ENCODE data around the gene IL31RA. TPM values are rescaled to one million over a fixed set of nuclear protein-coding genes. Genes with fewer than 3 reads are reported as not detected.
A peak's percentile ranks its signal among the peaks of the same experiment; 100 is the strongest.

The IL31RA gene
- total and polyA plus RNA-seq, 2 experiments from 2014 or later = not detected

DNA sequence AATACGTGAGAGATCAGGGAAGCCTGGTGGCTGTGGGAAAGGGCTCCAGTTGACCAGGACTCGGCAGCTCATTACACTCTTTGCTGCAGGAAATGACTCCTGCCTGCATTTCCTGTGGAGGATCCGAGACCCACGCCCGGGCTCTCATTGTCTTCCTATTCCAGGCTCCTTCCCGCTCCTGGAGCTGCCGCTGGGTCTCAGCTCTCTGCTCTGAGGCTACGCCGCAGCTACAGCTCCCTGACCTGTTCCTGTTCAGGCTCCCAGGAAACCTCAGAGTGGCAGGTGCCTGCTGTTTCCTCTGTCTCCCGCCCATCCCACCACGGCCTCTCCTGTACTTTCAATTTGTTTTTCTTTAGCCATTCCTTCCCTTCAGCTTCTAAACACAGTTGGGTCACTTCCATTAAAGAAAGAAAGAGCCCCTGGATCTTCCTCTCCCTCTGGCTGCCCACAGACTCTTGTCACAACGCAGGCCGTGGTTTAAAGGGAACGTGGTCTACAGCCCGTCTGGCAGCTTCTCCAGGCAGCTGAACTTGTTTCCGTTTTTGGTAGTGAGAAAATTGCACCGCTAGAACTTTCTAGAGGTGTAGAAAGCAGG, 72.1 kb downstream of the IL31RA start (continued):
- TF ChIP-seq, protein P1, sequence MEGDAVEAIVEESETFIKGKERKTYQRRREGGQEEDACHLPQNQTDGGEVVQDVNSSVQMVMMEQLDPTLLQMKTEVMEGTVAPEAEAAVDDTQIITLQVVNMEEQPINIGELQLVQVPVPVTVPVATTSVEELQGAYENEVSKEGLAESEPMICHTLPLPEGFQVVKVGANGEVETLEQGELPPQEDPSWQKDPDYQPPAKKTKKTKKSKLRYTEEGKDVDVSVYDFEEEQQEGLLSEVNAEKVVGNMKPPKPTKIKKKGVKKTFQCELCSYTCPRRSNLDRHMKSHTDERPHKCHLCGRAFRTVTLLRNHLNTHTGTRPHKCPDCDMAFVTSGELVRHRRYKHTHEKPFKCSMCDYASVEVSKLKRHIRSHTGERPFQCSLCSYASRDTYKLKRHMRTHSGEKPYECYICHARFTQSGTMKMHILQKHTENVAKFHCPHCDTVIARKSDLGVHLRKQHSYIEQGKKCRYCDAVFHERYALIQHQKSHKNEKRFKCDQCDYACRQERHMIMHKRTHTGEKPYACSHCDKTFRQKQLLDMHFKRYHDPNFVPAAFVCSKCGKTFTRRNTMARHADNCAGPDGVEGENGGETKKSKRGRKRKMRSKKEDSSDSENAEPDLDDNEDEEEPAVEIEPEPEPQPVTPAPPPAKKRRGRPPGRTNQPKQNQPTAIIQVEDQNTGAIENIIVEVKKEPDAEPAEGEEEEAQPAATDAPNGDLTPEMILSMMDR (conservative IDR thresholded peaks at IDR 0.05; ENCODE audit: low read depth in 2 of 2) = no peak
- TF ChIP-seq POLR2AphosphoS5 (IDR thresholded peaks at IDR 0.05; ENCODE audit: low read depth) = no peak
- TF ChIP-seq, protein P2, sequence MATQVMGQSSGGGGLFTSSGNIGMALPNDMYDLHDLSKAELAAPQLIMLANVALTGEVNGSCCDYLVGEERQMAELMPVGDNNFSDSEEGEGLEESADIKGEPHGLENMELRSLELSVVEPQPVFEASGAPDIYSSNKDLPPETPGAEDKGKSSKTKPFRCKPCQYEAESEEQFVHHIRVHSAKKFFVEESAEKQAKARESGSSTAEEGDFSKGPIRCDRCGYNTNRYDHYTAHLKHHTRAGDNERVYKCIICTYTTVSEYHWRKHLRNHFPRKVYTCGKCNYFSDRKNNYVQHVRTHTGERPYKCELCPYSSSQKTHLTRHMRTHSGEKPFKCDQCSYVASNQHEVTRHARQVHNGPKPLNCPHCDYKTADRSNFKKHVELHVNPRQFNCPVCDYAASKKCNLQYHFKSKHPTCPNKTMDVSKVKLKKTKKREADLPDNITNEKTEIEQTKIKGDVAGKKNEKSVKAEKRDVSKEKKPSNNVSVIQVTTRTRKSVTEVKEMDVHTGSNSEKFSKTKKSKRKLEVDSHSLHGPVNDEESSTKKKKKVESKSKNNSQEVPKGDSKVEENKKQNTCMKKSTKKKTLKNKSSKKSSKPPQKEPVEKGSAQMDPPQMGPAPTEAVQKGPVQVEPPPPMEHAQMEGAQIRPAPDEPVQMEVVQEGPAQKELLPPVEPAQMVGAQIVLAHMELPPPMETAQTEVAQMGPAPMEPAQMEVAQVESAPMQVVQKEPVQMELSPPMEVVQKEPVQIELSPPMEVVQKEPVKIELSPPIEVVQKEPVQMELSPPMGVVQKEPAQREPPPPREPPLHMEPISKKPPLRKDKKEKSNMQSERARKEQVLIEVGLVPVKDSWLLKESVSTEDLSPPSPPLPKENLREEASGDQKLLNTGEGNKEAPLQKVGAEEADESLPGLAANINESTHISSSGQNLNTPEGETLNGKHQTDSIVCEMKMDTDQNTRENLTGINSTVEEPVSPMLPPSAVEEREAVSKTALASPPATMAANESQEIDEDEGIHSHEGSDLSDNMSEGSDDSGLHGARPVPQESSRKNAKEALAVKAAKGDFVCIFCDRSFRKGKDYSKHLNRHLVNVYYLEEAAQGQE (IDR thresholded peaks at IDR 0.05; ENCODE audit: unreplicated experiment) = no peak
- no peak for TF ChIP-seq CREB1 (CRISPR knock-in tag; IDR thresholded peaks at IDR 0.05; ENCODE audit: low read depth)
- TF ChIP-seq EZH2phosphoT487 (IDR thresholded peaks at IDR 0.05; ENCODE audit: unreplicated experiment) = no peak
- TF ChIP-seq ZNF331 (CRISPR knock-in tag; IDR thresholded peaks at IDR 0.05; ENCODE audit: low read depth) = no peak
- TF ChIP-seq STAT1 (IDR thresholded peaks at IDR 0.05; ENCODE audit: unreplicated experiment) = no peak

DNA sequence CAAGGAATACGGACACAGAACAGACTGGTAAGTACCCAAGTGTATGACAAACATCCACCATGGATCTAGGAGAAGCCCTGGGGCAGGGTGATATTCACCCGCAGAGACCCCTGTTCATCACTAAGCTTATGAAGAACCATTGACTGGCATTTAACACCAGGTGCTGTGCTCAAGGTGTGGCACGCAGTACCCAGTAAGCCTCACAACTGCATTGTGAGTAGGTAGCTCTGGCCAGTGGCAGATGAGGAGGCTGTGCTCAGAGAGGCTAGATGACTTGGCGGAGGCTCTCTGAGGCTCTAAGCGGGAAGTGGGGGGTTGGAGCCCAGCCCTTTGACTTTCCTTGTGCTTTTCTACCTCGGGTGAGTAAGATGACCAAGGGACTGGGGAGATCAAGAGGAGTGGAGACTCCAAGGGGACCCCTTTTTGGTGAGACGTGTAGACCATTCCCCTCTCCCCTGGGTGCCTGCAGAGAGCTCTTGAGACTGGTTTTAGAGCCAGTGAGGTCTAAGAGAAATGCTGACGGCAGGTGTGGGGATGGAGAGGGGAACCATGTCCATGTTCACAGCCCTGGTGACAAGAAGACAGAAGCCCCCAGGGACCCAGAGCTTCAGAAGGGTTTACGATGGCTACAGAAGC, 72.8 kb downstream of the IL31RA start:
- Histone ChIP-seq H3K36me3 (ENCODE audit: insufficient read depth) (no peaks in the 10 kb centered on the region), H4K20me1 (replicated peaks; ENCODE audit: insufficient read depth) (no peaks in the 10 kb centered on the region; the same call in 1 of the 2 replicates), H3K27ac (ENCODE audit: low read depth) (no peak overlapping the region), H3K9me2 (ENCODE audit: insufficient read depth) (no peaks in the 10 kb centered on the region), H3F3A (replicated peaks; ENCODE audit: low read depth) (no peaks in the 10 kb centered on the region), H3K4me3 (no peak overlapping the region), H3K27me3 (ENCODE audit: insufficient read depth) (no peaks in the 10 kb centered on the region), H3K79me2 (replicated peaks; ENCODE audit: insufficient read depth) (no peaks in the 10 kb centered on the region), H3K4me2 (no peak overlapping the region), H3K4me1 (ENCODE audit: insufficient read depth) (no peaks in the 10 kb centered on the region), H2AFZ (peak overlapping the region; percentile 96)
- Mint-ChIP-seq H3K9me3 (no peaks in the 10 kb centered on the region; the same call in 2 of the 3 replicates), H3K36me3 (ENCODE audit: low read depth) (no peaks in the 10 kb centered on the region; the same call in 2 of the 3 replicates), H3K27me3 (ENCODE audit: insufficient read depth, low read depth, poor library complexity) (peaks cover 8% of the 10 kb centered on the region), H3K4me1 (peaks cover 8% of the 10 kb centered on the region), H3K27ac (no peak overlapping the region), H3K4me3 (no peak overlapping the region)
- TF ChIP-seq, protein P3, sequence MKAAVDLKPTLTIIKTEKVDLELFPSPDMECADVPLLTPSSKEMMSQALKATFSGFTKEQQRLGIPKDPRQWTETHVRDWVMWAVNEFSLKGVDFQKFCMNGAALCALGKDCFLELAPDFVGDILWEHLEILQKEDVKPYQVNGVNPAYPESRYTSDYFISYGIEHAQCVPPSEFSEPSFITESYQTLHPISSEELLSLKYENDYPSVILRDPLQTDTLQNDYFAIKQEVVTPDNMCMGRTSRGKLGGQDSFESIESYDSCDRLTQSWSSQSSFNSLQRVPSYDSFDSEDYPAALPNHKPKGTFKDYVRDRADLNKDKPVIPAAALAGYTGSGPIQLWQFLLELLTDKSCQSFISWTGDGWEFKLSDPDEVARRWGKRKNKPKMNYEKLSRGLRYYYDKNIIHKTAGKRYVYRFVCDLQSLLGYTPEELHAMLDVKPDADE (IDR thresholded peaks at IDR 0.05) = no peak
- no peak for TF ChIP-seq JUNB (IDR thresholded peaks at IDR 0.05; ENCODE audit: unreplicated experiment)
- DNase-seq (ENCODE audit: low spot score) (no peak), ATAC-seq (no peak)
